SK-N-SH treated with all-trans-retinoic acid at 6 μM for 48 hours (cell line): ENCODE measurements around the gene C3orf38.

Experiments
- BACH2 ChIP-seq: fragments of 250-450 bp; sonication (Bioruptor Pico); IDR thresholded peaks from 2 replicates; pipeline ENCODE4 v1.9.0; 2021; ENCODE audit warnings: mild to moderate bottlenecking, borderline replicate concordance
- CREB5 ChIP-seq: fragments of 250-450 bp; sonication (Bioruptor Pico); IDR thresholded peaks from 2 replicates; pipeline ENCODE4 v1.5.1; 2020; ENCODE audit warnings: low read depth, mild to moderate bottlenecking, moderate library complexity
- ESRRG ChIP-seq: fragments of 250-450 bp; sonication (Bioruptor Pico); IDR thresholded peaks from 2 replicates; pipeline ENCODE4 v1.6.1; 2021; ENCODE audit warnings: mild to moderate bottlenecking
- GLIS3 ChIP-seq: fragments of 250-450 bp; sonication (Bioruptor Pico); IDR thresholded peaks from 2 replicates; pipeline ENCODE4 v1.5.0; 2020; ENCODE audit warnings: mild to moderate bottlenecking, moderate library complexity
- ISL1 ChIP-seq: fragments of 250-450 bp; sonication (Bioruptor Pico); IDR thresholded peaks from 2 replicates; pipeline ENCODE4 v2.1.2; 2022; ENCODE audit warnings: mild to moderate bottlenecking, moderate library complexity
- POU6F1 ChIP-seq: fragments of 250-450 bp; sonication (Bioruptor Pico); IDR thresholded peaks from 2 replicates; pipeline ENCODE4 v1.8.0; 2021; ENCODE audit warnings: low read depth, mild to moderate bottlenecking, moderate library complexity, borderline replicate concordance
- SNAI2 ChIP-seq: fragments of 250-450 bp; sonication (Bioruptor Pico); IDR thresholded peaks from 2 replicates; pipeline ENCODE4 v1.5.0; 2020; ENCODE audit warnings: mild to moderate bottlenecking, moderate library complexity
- ZC3H10 ChIP-seq: fragments of 250-450 bp; sonication (Bioruptor Pico); IDR thresholded peaks from 2 replicates; pipeline ENCODE4 v1.5.1; 2021; ENCODE audit warnings: mild to moderate bottlenecking, moderate library complexity
- ZFP30 ChIP-seq: fragments of 450-650 bp; formaldehyde crosslinking; IDR thresholded peaks from 2 replicates; pipeline ENCODE4 v1.5.0; 2022; ENCODE audit warnings: mild to moderate bottlenecking, moderate library complexity
- ZNF70 ChIP-seq: fragments of 450-650 bp; formaldehyde crosslinking; IDR thresholded peaks from 2 replicates; pipeline ENCODE4 v1.5.0; 2020; ENCODE audit warnings: mild to moderate bottlenecking, moderate library complexity
- TF ChIP-seq, protein P1 (sequence below): fragments of 250-450 bp; sonication (Bioruptor Pico); IDR thresholded peaks from 2 replicates; pipeline ENCODE4 v1.8.0; 2020; ENCODE audit warnings: mild to moderate bottlenecking, moderate library complexity, borderline replicate concordance
- TF ChIP-seq, protein P2 (sequence below): fragments of 250-450 bp; sonication (Bioruptor Pico); IDR thresholded peaks from 2 replicates; pipeline ENCODE4 v1.5.0; 2020; ENCODE audit warnings: mild to moderate bottlenecking, moderate library complexity

DNA sequence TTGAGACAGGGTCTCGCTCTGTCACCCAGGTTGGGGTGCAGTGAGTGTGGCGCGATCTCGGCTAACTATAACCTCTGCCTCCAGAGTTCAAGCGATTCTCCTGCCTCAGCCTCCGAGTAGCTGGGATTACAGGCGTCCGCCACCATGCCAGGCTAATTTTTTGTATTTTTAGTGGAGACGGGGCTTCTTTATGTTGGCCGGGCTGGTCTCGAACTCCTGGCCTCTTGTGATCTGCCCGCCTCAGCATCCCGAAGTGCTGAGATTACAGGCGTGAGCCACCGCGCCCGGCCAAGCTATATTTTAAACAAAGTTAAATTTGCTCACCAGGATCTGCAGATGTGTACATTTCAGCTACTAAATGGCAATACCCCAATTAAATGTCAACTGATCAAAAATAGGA is 1.1 kb upstream of the C3orf38 start:
- TF ChIP-seq, protein P1, sequence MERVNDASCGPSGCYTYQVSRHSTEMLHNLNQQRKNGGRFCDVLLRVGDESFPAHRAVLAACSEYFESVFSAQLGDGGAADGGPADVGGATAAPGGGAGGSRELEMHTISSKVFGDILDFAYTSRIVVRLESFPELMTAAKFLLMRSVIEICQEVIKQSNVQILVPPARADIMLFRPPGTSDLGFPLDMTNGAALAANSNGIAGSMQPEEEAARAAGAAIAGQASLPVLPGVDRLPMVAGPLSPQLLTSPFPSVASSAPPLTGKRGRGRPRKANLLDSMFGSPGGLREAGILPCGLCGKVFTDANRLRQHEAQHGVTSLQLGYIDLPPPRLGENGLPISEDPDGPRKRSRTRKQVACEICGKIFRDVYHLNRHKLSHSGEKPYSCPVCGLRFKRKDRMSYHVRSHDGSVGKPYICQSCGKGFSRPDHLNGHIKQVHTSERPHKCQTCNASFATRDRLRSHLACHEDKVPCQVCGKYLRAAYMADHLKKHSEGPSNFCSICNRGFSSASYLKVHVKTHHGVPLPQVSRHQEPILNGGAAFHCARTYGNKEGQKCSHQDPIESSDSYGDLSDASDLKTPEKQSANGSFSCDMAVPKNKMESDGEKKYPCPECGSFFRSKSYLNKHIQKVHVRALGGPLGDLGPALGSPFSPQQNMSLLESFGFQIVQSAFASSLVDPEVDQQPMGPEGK (CRISPR knock-in tag), result no peak
- TF ChIP-seq, protein P2, sequence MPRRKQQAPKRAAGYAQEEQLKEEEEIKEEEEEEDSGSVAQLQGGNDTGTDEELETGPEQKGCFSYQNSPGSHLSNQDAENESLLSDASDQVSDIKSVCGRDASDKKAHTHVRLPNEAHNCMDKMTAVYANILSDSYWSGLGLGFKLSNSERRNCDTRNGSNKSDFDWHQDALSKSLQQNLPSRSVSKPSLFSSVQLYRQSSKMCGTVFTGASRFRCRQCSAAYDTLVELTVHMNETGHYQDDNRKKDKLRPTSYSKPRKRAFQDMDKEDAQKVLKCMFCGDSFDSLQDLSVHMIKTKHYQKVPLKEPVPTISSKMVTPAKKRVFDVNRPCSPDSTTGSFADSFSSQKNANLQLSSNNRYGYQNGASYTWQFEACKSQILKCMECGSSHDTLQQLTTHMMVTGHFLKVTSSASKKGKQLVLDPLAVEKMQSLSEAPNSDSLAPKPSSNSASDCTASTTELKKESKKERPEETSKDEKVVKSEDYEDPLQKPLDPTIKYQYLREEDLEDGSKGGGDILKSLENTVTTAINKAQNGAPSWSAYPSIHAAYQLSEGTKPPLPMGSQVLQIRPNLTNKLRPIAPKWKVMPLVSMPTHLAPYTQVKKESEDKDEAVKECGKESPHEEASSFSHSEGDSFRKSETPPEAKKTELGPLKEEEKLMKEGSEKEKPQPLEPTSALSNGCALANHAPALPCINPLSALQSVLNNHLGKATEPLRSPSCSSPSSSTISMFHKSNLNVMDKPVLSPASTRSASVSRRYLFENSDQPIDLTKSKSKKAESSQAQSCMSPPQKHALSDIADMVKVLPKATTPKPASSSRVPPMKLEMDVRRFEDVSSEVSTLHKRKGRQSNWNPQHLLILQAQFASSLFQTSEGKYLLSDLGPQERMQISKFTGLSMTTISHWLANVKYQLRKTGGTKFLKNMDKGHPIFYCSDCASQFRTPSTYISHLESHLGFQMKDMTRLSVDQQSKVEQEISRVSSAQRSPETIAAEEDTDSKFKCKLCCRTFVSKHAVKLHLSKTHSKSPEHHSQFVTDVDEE, result no peak
- no peak for TF ChIP-seq ISL1 (CRISPR knock-in tag)
- TF ChIP-seq ESRRG (CRISPR knock-in tag), result no peak
- no peak for TF ChIP-seq ZFP30 (CRISPR knock-in tag)
- no peak for TF ChIP-seq CREB5 (CRISPR knock-in tag)
- TF ChIP-seq BACH2 (CRISPR knock-in tag), result no peak
- no peak for TF ChIP-seq SNAI2 (CRISPR knock-in tag)
- no peak for TF ChIP-seq ZC3H10 (CRISPR knock-in tag)
- TF ChIP-seq GLIS3 (CRISPR knock-in tag), result no peak
- no peak for TF ChIP-seq ZNF70
- no peak for TF ChIP-seq POU6F1 (CRISPR knock-in tag)
